HEK293 (cell line): ENCODE measurements around the gene ARHGAP10.

Source experiments
- EGR2 ChIP-seq: fragments of 450-650 bp; formaldehyde crosslinking; IDR thresholded peaks from 2 replicates; pipeline ENCODE4 v1.5.1; 2016; ENCODE audit warnings: low read depth, missing biosample characterization, missing genetic modification characterization
- ELK4 ChIP-seq: IDR thresholded peaks from 2 replicates; pipeline ENCODE4 v1.6.1; 2011; ENCODE audit warnings: mild to moderate bottlenecking, low read depth, low read length, borderline replicate concordance
- GLI2 ChIP-seq: fragments of 450-650 bp; formaldehyde crosslinking; IDR thresholded peaks from 2 replicates; pipeline ENCODE4; 2017; ENCODE audit warnings: missing biosample characterization, missing genetic modification characterization, low read depth, borderline replicate concordance
- HIC1 ChIP-seq: fragments of 450-650 bp; formaldehyde crosslinking; IDR thresholded peaks from 2 replicates; pipeline ENCODE4 v1.5.1; 2016; ENCODE audit warnings: missing biosample characterization, missing genetic modification characterization
- KLF17 ChIP-seq: fragments of 450-650 bp; formaldehyde crosslinking; IDR thresholded peaks from 2 replicates; pipeline ENCODE4 v1.5.1; 2016; ENCODE audit warnings: missing biosample characterization, missing genetic modification characterization
- PRDM1 ChIP-seq: fragments of 450-650 bp; formaldehyde crosslinking; IDR thresholded peaks from 2 replicates; pipeline ENCODE4; 2016; ENCODE audit warnings: missing biosample characterization, missing genetic modification characterization
- REPIN1 ChIP-seq: fragments of 450-650 bp; formaldehyde crosslinking; IDR thresholded peaks from 2 replicates; pipeline ENCODE4 v1.5.1; 2017; ENCODE audit warnings: missing biosample characterization, missing genetic modification characterization, low read depth
- SP7 ChIP-seq: fragments of 450-650 bp; formaldehyde crosslinking; IDR thresholded peaks from 2 replicates; pipeline ENCODE4 v1.5.1; 2016; ENCODE audit warnings: missing biosample characterization, missing genetic modification characterization
- TRIM28 ChIP-seq: IDR thresholded peaks from 2 replicates; pipeline ENCODE4 v1.6.1; 2011; ENCODE audit warnings: low read length, control low read depth, borderline replicate concordance
- ZBTB17 ChIP-seq: fragments of 450-650 bp; formaldehyde crosslinking; IDR thresholded peaks from 2 replicates; pipeline ENCODE4 v1.5.1; 2016; ENCODE audit warnings: missing biosample characterization, missing genetic modification characterization
- ZBTB21 ChIP-seq: fragments of 450-650 bp; formaldehyde crosslinking; IDR thresholded peaks from 2 replicates; pipeline ENCODE4 v1.5.1; 2017; ENCODE audit warnings: missing biosample characterization, missing genetic modification characterization
- ZBTB6 ChIP-seq: fragments of 450-650 bp; formaldehyde crosslinking; IDR thresholded peaks from 2 replicates; pipeline ENCODE4 v1.5.1; 2017; ENCODE audit warnings: missing biosample characterization, missing genetic modification characterization
- ZFP37 ChIP-seq: fragments of 450-650 bp; formaldehyde crosslinking; IDR thresholded peaks from 2 replicates; pipeline ENCODE4 v1.5.1; 2016; ENCODE audit warnings: missing biosample characterization, missing genetic modification characterization
- ZFP69B ChIP-seq: fragments of 450-650 bp; formaldehyde crosslinking; IDR thresholded peaks from 2 replicates; pipeline ENCODE4 v1.5.1; 2016; ENCODE audit warnings: missing biosample characterization, missing genetic modification characterization
- ZNF174 ChIP-seq: fragments of 450-650 bp; formaldehyde crosslinking; IDR thresholded peaks from 2 replicates; pipeline ENCODE4 v1.5.0; 2017; ENCODE audit warnings: missing biosample characterization, mild to moderate bottlenecking, missing genetic modification characterization
- ZNF24 ChIP-seq: fragments of 450-650 bp; formaldehyde crosslinking; IDR thresholded peaks from 2 replicates; pipeline ENCODE4 v1.5.1; 2016; ENCODE audit warnings: missing biosample characterization, missing genetic modification characterization
- ZNF280C ChIP-seq: fragments of 450-650 bp; formaldehyde crosslinking; IDR thresholded peaks from 2 replicates; pipeline ENCODE4 v1.5.1; 2016; ENCODE audit warnings: missing biosample characterization, missing genetic modification characterization
- ZNF398 ChIP-seq: fragments of 450-650 bp; formaldehyde crosslinking; IDR thresholded peaks from 2 replicates; pipeline ENCODE4 v1.5.1; 2017; ENCODE audit warnings: missing biosample characterization, missing genetic modification characterization
- ZNF513 ChIP-seq: fragments of 450-650 bp; IDR thresholded peaks from 2 replicates; pipeline ENCODE4 v1.5.1; 2018; ENCODE audit warnings: missing biosample characterization, missing genetic modification characterization
- ZNF521 ChIP-seq: fragments of 450-650 bp; formaldehyde crosslinking; IDR thresholded peaks from 2 replicates; pipeline ENCODE4 v1.5.1; 2017; ENCODE audit warnings: missing biosample characterization, mild to moderate bottlenecking, missing genetic modification characterization
- ZNF529 ChIP-seq: fragments of 450-650 bp; formaldehyde crosslinking; IDR thresholded peaks from 2 replicates; pipeline ENCODE4 v1.5.1; 2017; ENCODE audit warnings: missing genetic modification characterization, missing biosample characterization; ENCODE audit not compliant: insufficient replicate concordance
- ZNF558 ChIP-seq: fragments of 450-650 bp; formaldehyde crosslinking; IDR thresholded peaks from 2 replicates; pipeline ENCODE4 v1.5.1; 2016; ENCODE audit warnings: missing biosample characterization, missing genetic modification characterization
- ZNF585B ChIP-seq: fragments of 450-650 bp; formaldehyde crosslinking; IDR thresholded peaks from 2 replicates; pipeline ENCODE4 v1.5.1; 2016; ENCODE audit warnings: missing biosample characterization, missing genetic modification characterization
- ZNF600 ChIP-seq: fragments of 450-650 bp; formaldehyde crosslinking; IDR thresholded peaks from 2 replicates; pipeline ENCODE4 v1.5.1; 2016; ENCODE audit warnings: missing biosample characterization, missing genetic modification characterization
- ZNF629 ChIP-seq: fragments of 450-650 bp; formaldehyde crosslinking; IDR thresholded peaks from 2 replicates; pipeline ENCODE4 v1.5.1; 2017; ENCODE audit warnings: missing biosample characterization, missing genetic modification characterization
- ZNF660 ChIP-seq: fragments of 450-650 bp; IDR thresholded peaks from 2 replicates; pipeline ENCODE4 v1.5.1; 2018; ENCODE audit warnings: missing biosample characterization, mild to moderate bottlenecking, missing genetic modification characterization
- ZNF692 ChIP-seq: fragments of 450-650 bp; formaldehyde crosslinking; IDR thresholded peaks from 2 replicates; pipeline ENCODE4 v1.5.1; 2016; ENCODE audit warnings: missing biosample characterization, missing genetic modification characterization

The ARHGAP10 gene

GRCh38 chr4:148007314-148007760, 275.4 kb downstream of the ARHGAP10 start (continued):
- TF ChIP-seq ZFP69B (tag by site-specific recombination) (0 out of 2 replicates have a peak, but pooled peaks have one; percentile 29), ZNF280C (tag by site-specific recombination) (no peak), ZFP37 (tag by site-specific recombination) (peak; percentile 58; the same call in 1 of the 2 replicates), ZNF558 (tag by site-specific recombination) (peak; percentile 66; the same call in 1 of the 2 replicates), HIC1 (tag by site-specific recombination) (0 out of 2 replicates have a peak, but pooled peaks have one; percentile 61), ZNF513 (tag by site-specific recombination) (peak; percentile 71), ZNF521 (tag by site-specific recombination) (no peak), ZNF692 (tag by site-specific recombination) (peak; percentile 70), ZBTB6 (tag by site-specific recombination) (no peak), ZNF398 (tag by site-specific recombination) (0 out of 2 replicates have a peak, but pooled peaks have one; percentile 9), ZNF585B (no peak), GLI2 (tag by site-specific recombination) (no peak), ZNF24 (tag by site-specific recombination) (peak; percentile 58; the same call in 1 of the 2 replicates), ZNF174 (tag by site-specific recombination) (no peak), ELK4 (no peak), REPIN1 (tag by site-specific recombination) (no peak), PRDM1 (tag by site-specific recombination) (peak; percentile 54), TRIM28 (peak; percentile 72; the same call in 1 of the 2 replicates), ZBTB17 (tag by site-specific recombination) (peak; percentile 38; the same call in 1 of the 2 replicates), EGR2 (no peak), ZNF660 (tag by site-specific recombination) (peak; percentile 78), ZNF529 (tag by site-specific recombination) (peak; percentile 89), ZNF600 (tag by site-specific recombination) (peak; percentile 67), KLF17 (peak; percentile 86), SP7 (peak; percentile 70; the same call in 1 of the 2 replicates), ZNF629 (tag by site-specific recombination) (peak; percentile 95), ZBTB21 (tag by site-specific recombination) (peak; percentile 78)
